SH-SY5Y (cell line): Measurements from ENCODE around the gene MLXIPL.

Source experiments
- GATA2 ChIP-seq: IDR thresholded peaks from 2 replicates; pipeline ENCODE4 v1.6.1; 2011; ENCODE audit warnings: mild to moderate bottlenecking, low read depth, low read length
- GATA3 ChIP-seq: IDR thresholded peaks from 2 replicates; pipeline ENCODE4 v1.6.1; 2011; ENCODE audit warnings: low read depth, mild to moderate bottlenecking, low read length, moderate library complexity

The MLXIPL gene

GRCh38 chr7:73577627-73578341 is 46.5 kb downstream of the MLXIPL start:
- TF ChIP-seq GATA3 (no peak), GATA2 (no peak)

DNA sequence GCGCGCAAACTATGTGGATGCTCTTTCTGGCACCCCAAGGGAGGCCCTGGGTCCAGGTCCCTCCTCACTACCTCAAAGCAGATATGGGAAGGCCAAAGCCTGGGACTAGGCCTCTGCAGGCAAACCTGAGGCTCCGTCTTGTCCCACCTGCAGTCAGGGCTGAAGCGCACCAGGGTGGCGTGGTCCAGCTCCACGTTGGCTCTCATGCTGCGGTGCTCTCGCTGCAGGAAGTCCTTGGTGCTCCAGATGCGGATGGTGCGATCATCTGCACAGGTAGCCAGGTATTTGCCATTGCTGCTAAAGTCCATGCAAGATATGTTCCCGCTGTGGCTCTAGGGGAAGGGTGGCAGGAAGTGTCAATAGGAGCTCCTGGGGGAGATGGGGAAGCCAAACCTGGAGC is 50.5 kb downstream of the MLXIPL start:
- TF ChIP-seq GATA2 (no peak), GATA3 (no peak)

- TF ChIP-seq GATA3 (no peak), GATA2 (no peak)
Observed at GRCh38 chr7:73573276-73573675, 51.0 kb downstream of the MLXIPL start.

GRCh38 chr7:73572767-73573186 is 51.5 kb downstream of the MLXIPL start:
- TF ChIP-seq GATA3 (no peak), GATA2 (no peak)

DNA sequence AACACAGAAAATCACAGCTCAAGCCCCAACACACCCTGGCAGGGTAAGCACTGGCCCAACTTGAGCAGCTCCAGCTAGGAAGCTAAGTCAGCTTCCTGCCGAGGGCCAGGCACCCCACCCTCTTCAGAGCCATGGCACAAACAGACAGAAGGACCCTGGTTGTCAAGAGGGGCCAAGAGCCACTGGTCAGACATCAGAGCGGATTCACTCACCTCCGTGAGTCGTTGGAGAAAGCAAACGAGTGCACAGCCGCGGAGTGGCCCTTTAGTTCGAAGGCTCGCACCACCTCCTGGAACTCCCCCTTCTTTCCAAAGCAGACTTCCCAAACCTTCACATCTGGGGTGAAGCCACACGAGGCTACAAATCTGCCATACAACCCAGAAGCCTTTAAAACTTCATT is 53.3 kb downstream of the MLXIPL start:
- TF ChIP-seq GATA2: no peak
- no peak for TF ChIP-seq GATA3

- TF ChIP-seq GATA2 (no peak), GATA3 (no peak)
Observed at GRCh38 chr7:73570521-73570920, 53.8 kb downstream of the MLXIPL start.

DNA sequence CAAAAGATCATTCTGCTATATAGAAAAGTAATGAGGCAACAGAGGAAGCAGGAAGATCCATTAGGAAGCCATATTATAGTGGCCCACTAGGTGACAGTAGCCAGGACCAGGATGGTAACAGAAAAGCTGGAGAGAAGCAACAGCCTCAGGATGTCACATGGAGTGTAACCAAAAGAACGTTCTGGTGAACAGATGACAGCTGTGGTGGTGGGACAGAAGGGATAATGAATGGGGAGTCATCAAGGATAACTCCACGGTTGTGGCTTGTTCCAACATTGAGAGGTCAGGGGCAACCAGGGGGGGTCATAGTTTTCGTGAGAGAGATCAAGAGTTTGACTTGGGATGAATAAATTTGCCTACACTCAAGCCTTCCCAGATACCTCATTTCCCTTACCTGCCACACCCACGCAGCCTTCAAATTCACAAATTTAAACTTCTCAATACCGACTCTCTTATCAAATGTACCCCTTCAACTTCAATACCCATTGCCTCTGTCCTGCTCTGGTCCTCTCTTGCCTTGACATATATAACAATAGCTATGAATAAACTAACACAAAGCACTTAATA is 55.2 kb downstream of the MLXIPL start:
- TF ChIP-seq GATA2: no peak
- TF ChIP-seq GATA3: no peak

- TF ChIP-seq GATA2: no peak
- TF ChIP-seq GATA3: no peak
Observed at GRCh38 chr7:73567846-73568685, 56.3 kb downstream of the MLXIPL start.

DNA sequence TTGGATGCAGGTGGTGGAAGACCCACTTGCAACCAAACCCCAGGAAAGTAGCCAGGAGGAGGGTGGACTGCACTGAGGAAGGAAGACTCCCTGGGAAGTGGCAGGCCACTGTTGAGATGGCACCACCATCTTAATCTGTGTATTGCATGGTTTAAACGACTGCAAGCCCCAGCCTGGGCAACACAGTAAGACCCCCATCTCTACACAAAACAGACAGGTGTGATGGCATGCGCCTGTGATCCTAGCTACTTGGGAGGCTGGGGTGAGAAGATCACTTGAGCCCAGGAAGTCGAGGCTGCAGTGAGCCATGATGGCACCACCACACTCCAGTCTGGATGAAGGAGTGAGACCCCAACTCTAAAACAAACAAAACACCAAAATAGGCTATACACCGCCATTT is 57.2 kb downstream of the MLXIPL start:
- no peak for TF ChIP-seq GATA3
- TF ChIP-seq GATA2: no peak

DNA sequence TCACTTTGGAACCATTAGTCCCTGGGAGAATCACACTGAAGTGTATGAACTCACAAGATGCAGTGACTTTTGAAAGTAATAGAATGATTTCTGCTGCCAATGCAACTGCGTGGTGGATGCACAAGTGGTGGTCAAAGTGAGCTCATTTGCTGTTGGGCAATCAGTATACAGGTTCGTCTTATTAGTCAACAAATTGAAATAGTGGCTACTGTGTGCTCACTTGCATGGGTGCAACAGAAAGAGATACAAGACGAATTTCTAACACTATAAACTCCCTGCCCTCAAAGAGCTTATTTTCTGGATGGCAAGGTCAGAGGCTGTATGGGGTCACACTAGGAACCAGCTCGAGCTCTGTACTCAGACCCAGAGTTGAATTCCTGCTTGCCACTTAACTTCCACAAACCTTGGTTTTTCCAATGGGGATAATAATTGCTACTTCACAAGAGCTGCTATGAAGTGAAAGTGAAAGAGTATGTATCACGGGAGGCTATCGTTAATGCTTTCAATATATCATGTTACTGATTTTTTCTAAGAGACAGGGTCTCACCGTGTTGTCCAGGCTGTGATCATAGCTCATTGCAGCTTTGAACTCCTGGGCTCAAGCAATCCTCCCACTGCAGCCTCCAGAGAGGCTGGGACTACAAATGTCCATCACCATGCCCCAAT is 58.5 kb downstream of the MLXIPL start:
- TF ChIP-seq GATA2 (no peak), GATA3 (no peak)

DNA sequence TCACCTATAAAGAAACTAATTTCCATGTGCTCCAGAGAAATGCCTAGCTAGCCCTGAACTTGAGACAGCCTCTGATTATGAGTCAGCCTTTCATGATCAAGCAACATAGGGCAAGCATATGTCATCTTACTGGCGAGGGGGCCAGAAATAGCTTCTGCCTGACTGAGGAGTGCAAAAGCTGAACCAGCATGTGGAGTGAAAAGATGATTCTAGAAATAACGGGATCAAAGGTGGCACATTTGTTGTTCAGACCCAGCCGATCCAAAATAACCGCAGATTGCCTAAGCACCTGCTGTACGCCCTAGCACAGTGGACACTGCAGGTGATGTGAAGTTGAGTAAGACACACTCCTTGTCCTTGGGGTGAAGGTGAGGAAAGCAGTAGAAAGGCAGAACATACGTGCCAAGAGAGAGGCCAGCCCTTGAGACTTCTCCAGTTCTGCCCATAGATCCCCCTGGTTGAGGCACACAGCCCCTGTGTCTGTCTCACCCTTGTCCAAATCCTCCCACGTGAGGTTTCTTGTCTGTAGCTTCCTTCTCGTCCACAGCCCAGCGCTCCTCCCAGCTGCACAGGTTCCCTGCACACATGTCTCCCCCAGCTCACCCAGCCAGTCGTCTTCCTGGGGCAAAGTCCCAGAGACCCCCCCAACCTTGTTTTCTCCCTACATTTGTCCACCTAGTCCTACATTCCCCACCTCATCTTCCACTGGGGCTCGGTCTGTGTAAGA is 64.0 kb downstream of the MLXIPL start:
- TF ChIP-seq GATA3: no peak
- no peak for TF ChIP-seq GATA2

DNA sequence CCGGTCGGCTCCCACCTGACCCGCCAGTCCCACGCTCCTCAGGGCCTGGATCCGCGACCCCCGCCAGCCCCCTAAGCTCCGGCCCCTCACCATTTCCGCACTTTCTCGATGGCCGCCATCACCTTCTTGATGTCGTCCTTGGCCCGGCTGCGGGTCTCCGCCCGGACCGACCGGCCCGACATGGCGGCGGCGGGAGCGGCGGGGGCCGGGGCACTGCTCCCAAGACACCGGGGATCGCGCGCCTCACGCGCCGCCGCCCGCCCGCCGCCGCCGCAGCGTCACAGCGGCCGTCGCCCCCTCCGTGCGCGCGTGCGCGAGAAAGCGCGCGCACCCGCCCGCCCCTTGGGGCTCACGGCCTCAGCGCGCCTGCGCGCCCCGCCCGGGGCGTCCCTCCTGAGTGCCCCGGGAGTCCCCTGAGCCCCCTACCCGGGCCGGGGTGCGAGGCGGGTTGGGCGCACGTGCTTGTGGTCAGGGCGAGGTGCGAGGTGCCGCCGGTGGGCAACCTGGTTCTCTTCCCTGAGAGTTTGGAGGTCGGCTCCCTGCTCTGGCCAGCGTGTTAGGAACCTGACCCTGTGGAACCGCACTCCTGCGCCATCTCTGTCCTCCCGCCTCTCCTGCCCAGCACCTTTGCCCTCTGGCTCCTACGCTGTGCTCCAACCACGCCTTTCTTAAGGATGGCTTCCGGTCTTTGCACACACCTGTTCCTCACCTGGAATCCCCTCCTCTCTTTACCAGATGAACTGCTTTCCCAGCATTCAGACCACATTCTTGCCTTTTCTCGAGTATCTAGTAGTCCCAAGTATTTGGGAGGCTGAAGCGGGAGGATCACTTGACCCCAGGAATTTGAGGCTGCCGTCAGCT is 66.7 kb downstream of the MLXIPL start, which contains the start of gene BCL7B:
Gene BCL7B, minus strand, starts transcription at position 294 of the 861 bp plus-strand sequence. Its CDS starts 112 bp downstream, at position 182.
- TF ChIP-seq GATA3: no peak
- TF ChIP-seq GATA2: no peak

- no peak for TF ChIP-seq GATA2
- TF ChIP-seq GATA3: no peak
Observed at GRCh38 chr7:73557108-73557396, 67.3 kb downstream of the MLXIPL start.
